HUES64 (cell line): Measurements from ENCODE around the gene KRT84.

ENCODE experiments used
- H3K27ac ChIP-seq: 2 replicates; pipeline ENCODE4 v1.7.0; 2013; ENCODE audit warnings: low read depth, low read length, inconsistent platforms
- H3K27me3 ChIP-seq: 2 replicates; pipeline ENCODE4 v1.6.1; 2013; ENCODE audit warnings: mild to moderate bottlenecking, low read length; ENCODE audit not compliant: insufficient read depth
- H3K36me3 ChIP-seq: 2 replicates; pipeline ENCODE4 v1.6.1; 2013; ENCODE audit warnings: mild to moderate bottlenecking, low read length; ENCODE audit not compliant: insufficient read depth
- H3K4me1 ChIP-seq: 2 replicates; pipeline ENCODE4 v1.6.1; 2013; ENCODE audit warnings: mild to moderate bottlenecking, low read length, moderate library complexity; ENCODE audit not compliant: insufficient read depth
- H3K4me3 ChIP-seq: 2 replicates; pipeline ENCODE4 v1.5.1; 2013; ENCODE audit warnings: mild to moderate bottlenecking, low read length, moderate library complexity
- H3K9ac ChIP-seq: 2 replicates; pipeline ENCODE4 v1.6.1; 2013; ENCODE audit warnings: mild to moderate bottlenecking, low read depth, low read length
- H3K9me3 ChIP-seq: 2 replicates; pipeline ENCODE4 v1.6.1; 2013; ENCODE audit warnings: low read depth, low read length; ENCODE audit not compliant: insufficient read depth
- WGBS: fragments of 150-250, 120-280 bp; methylation state at CpG from one replicate; pipeline ENCODE4 v1.1.7; 2013; ENCODE audit warnings: missing lambda C conversion rate; 5-methylcytosine and 5-hydroxymethylcytosine counted together

The KRT84 gene

GRCh38 chr12:52423661-52424500 lies 38.4 kb upstream of the KRT84 start:
- Histone ChIP-seq H3K4me3 (no peak overlapping the region), H3K27ac (no peak overlapping the region), H3K27me3 (no peaks in the 10 kb centered on the region), H3K9ac (no peak overlapping the region), H3K9me3 (no peaks in the 10 kb centered on the region), H3K4me1 (no peaks in the 10 kb centered on the region), H3K36me3 (no peaks in the 10 kb centered on the region)
- WGBS, result 83% methylated on average over 11 of the region's 11 CpGs

GRCh38 chr12:52423035-52423434 lies 37.6 kb upstream of the KRT84 start:
- Histone ChIP-seq H3K4me1 (no peaks in the 10 kb centered on the region), H3K4me3 (no peak overlapping the region), H3K27ac (no peak overlapping the region), H3K9ac (no peak overlapping the region), H3K36me3 (no peaks in the 10 kb centered on the region), H3K27me3 (no peaks in the 10 kb centered on the region), H3K9me3 (no peaks in the 10 kb centered on the region)
- 81% methylated on average over 6 of the region's 6 CpGs for WGBS

GRCh38 chr12:52419656-52420055 lies 34.2 kb upstream of the KRT84 start:
- Histone ChIP-seq H3K9ac (no peak overlapping the region), H3K4me3 (no peak overlapping the region), H3K9me3 (no peaks in the 10 kb centered on the region), H3K36me3 (no peaks in the 10 kb centered on the region), H3K4me1 (no peaks in the 10 kb centered on the region), H3K27me3 (no peaks in the 10 kb centered on the region), H3K27ac (no peak overlapping the region)
- WGBS, result 100% methylated on average over 1 of the region's 1 CpG

- no peaks in the 10 kb centered on the region for H3K36me3 ChIP-seq
- no peaks in the 10 kb centered on the region for H3K9me3 ChIP-seq
- H3K27me3 ChIP-seq, result no peaks in the 10 kb centered on the region
- WGBS, result 95% methylated on average over 4 of the region's 4 CpGs
- H3K9ac ChIP-seq, result no peak overlapping the region
- H3K4me1 ChIP-seq, result no peaks in the 10 kb centered on the region
- no peak overlapping the region for H3K27ac ChIP-seq
- no peak overlapping the region for H3K4me3 ChIP-seq
Observed at GRCh38 chr12:52418576-52419110, 33.2 kb upstream of the KRT84 start.

- Histone ChIP-seq H3K9ac (no peak overlapping the region), H3K4me1 (no peaks in the 10 kb centered on the region), H3K36me3 (no peaks in the 10 kb centered on the region), H3K27ac (no peak overlapping the region), H3K4me3 (no peak overlapping the region), H3K9me3 (no peaks in the 10 kb centered on the region), H3K27me3 (no peaks in the 10 kb centered on the region)
- WGBS, result 87% methylated on average over 2 of the region's 2 CpGs
Observed at GRCh38 chr12:52417740-52418139, 32.3 kb upstream of the KRT84 start.

GRCh38 chr12:52416795-52417194 lies 31.3 kb upstream of the KRT84 start:
- Histone ChIP-seq H3K4me1 (no peaks in the 10 kb centered on the region), H3K27me3 (no peaks in the 10 kb centered on the region), H3K4me3 (no peak overlapping the region), H3K9me3 (no peaks in the 10 kb centered on the region), H3K36me3 (no peaks in the 10 kb centered on the region), H3K9ac (no peak overlapping the region), H3K27ac (no peak overlapping the region)
- 93% methylated on average over 1 of the region's 1 CpG for WGBS

GRCh38 chr12:52415870-52416750 lies 30.7 kb upstream of the KRT84 start:
- 91% methylated on average over 10 of the region's 10 CpGs for WGBS
- H3K27ac ChIP-seq, result no peak overlapping the region

GRCh38 chr12:52414936-52415335 lies 29.5 kb upstream of the KRT84 start:
- no peaks in the 10 kb centered on the region for H3K36me3 ChIP-seq
- 66% methylated on average over 5 of the region's 5 CpGs for WGBS

More at GRCh38 chr12:52415870-52416750, 30.7 kb upstream of the KRT84 start:
- Histone ChIP-seq H3K9ac (no peak overlapping the region), H3K36me3 (no peaks in the 10 kb centered on the region), H3K9me3 (no peaks in the 10 kb centered on the region), H3K4me1 (no peaks in the 10 kb centered on the region), H3K27me3 (no peaks in the 10 kb centered on the region), H3K4me3 (no peak overlapping the region)

GRCh38 chr12:52413782-52414345 lies 28.4 kb upstream of the KRT84 start:
- Histone ChIP-seq H3K4me3 (no peak overlapping the region), H3K27ac (no peak overlapping the region), H3K4me1 (no peaks in the 10 kb centered on the region), H3K9ac (no peak overlapping the region), H3K9me3 (no peaks in the 10 kb centered on the region), H3K27me3 (no peaks in the 10 kb centered on the region), H3K36me3 (no peaks in the 10 kb centered on the region)
- WGBS, result 82% methylated on average over 8 of the region's 8 CpGs

More at GRCh38 chr12:52414936-52415335, 29.5 kb upstream of the KRT84 start:
- Histone ChIP-seq H3K9me3 (no peaks in the 10 kb centered on the region), H3K27me3 (no peaks in the 10 kb centered on the region), H3K4me1 (no peaks in the 10 kb centered on the region), H3K27ac (no peak overlapping the region), H3K4me3 (no peak overlapping the region), H3K9ac (no peak overlapping the region)

GRCh38 chr12:52413202-52413601 lies 27.8 kb upstream of the KRT84 start:
- H3K9me3 ChIP-seq, result no peaks in the 10 kb centered on the region
- no peaks in the 10 kb centered on the region for H3K27me3 ChIP-seq
- no peak overlapping the region for H3K27ac ChIP-seq
- no peak overlapping the region for H3K4me3 ChIP-seq
- H3K4me1 ChIP-seq, result no peaks in the 10 kb centered on the region
- no peak overlapping the region for H3K9ac ChIP-seq
- no peaks in the 10 kb centered on the region for H3K36me3 ChIP-seq
- 83% methylated on average over 4 of the region's 4 CpGs for WGBS

- no peak overlapping the region for H3K9ac ChIP-seq
- no peaks in the 10 kb centered on the region for H3K9me3 ChIP-seq
- no peaks in the 10 kb centered on the region for H3K4me1 ChIP-seq
- no peak overlapping the region for H3K4me3 ChIP-seq
- H3K36me3 ChIP-seq, result no peaks in the 10 kb centered on the region
- H3K27ac ChIP-seq, result no peak overlapping the region
- WGBS, result 95% methylated on average over 10 of the region's 10 CpGs
- no peaks in the 10 kb centered on the region for H3K27me3 ChIP-seq
Observed at GRCh38 chr12:52411815-52412214, 26.4 kb upstream of the KRT84 start.
